ENCODE results near the gene BAZ1B.

DNA sequence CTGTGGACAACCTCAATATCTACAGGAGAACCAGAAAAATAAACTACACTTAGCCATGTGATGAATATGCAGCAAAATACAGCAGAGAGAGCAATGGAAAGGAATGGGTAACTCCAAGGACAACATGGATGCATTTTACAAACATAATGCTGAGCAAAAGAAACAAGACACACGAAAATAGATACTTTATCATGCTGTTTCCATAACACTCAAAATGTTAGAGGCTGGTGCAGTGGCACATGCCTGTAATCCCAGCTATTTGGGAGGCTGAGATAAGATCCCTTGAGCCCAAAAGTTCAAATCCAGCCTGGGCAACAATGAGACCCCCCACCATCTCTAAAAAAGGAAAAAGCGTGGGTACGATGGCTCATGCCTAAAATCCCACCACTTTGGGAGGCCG is 27.1 kb upstream of the BAZ1B start:
- TF ChIP-seq CTCF (IDR thresholded peaks at IDR 0.05) (no peak), POLR2A (IDR thresholded peaks at IDR 0.05) (no peak)

Data from body of pancreas (tissue), 4 donors.